ENCODE data around the gene EXTL2. TPM values are rescaled to one million over a fixed set of nuclear protein-coding genes. Genes with fewer than 3 reads are reported as not detected.

EXTL2 gene
- total and polyA plus RNA-seq, 4 donors = 3.6 to 8.7 (median 7.6) TPM

GRCh38 chr1:100834777-100835660 lies 59.6 kb downstream of the EXTL2 start:
- Histone ChIP-seq H3K4me1 (ENCODE audit: control insufficient read depth in 4 of 4, insufficient read depth in 4 of 4, low read length in 3 of 4) (no peaks in the 10 kb centered on the region), H3K9ac (ENCODE audit: low read depth in 1 of 2, low read length in 2 of 2) (no peak overlapping the region), H3K27me3 (ENCODE audit: control insufficient read depth in 4 of 4, insufficient read depth in 4 of 4, low read length in 3 of 4) (no peaks in the 10 kb centered on the region), H3K4me3 (ENCODE audit: low read depth in 1 of 3, low read length in 3 of 3) (no peak overlapping the region), H3K9me3 (ENCODE audit: control insufficient read depth in 4 of 4, low read length in 3 of 4) (no peaks in the 10 kb centered on the region), H3K27ac (ENCODE audit: low read depth in 1 of 2, low read length in 2 of 2) (no peak overlapping the region), H3K36me3 (ENCODE audit: control insufficient read depth in 4 of 4, insufficient read depth in 3 of 4, low read depth in 1 of 4, low read length in 3 of 4) (no peaks in the 10 kb centered on the region)
- 84% methylated on average over 6 of the region's 6 CpGs for WGBS
- TF ChIP-seq TAF1 (conservative IDR thresholded peaks at IDR 0.05) (no peak), RAD21 (IDR thresholded peaks at IDR 0.05) (peak; percentile 41 to 72), CTCF (IDR thresholded peaks at IDR 0.05; ENCODE audit: low read depth, low read length, missing input control) (peak; percentile 30), ZBTB33 (IDR thresholded peaks at IDR 0.05) (no peak), HNF4G (IDR thresholded peaks at IDR 0.05) (no peak), JUND (IDR thresholded peaks at IDR 0.05) (no peak)
- DNase-seq (ENCODE audit: low spot score) = no peak

GRCh38 chr1:100832694-100833428 lies 61.8 kb downstream of the EXTL2 start:
- Histone ChIP-seq H3K9ac (ENCODE audit: low read depth in 1 of 2, low read length in 2 of 2) (no peak overlapping the region), H3K4me3 (ENCODE audit: low read depth in 1 of 3, low read length in 3 of 3) (no peak overlapping the region), H3K36me3 (ENCODE audit: control insufficient read depth in 4 of 4, insufficient read depth in 3 of 4, low read depth in 1 of 4, low read length in 3 of 4) (no peaks in the 10 kb centered on the region), H3K27ac (ENCODE audit: low read depth in 1 of 2, low read length in 2 of 2) (no peak overlapping the region), H3K4me1 (ENCODE audit: control insufficient read depth in 4 of 4, insufficient read depth in 4 of 4, low read length in 3 of 4) (no peaks in the 10 kb centered on the region), H3K9me3 (ENCODE audit: control insufficient read depth in 4 of 4, low read length in 3 of 4) (no peaks in the 10 kb centered on the region), H3K27me3 (ENCODE audit: control insufficient read depth in 4 of 4, insufficient read depth in 4 of 4, low read length in 3 of 4) (no peaks in the 10 kb centered on the region)
- TF ChIP-seq MAX (IDR thresholded peaks at IDR 0.05) (no peak), RAD21 (IDR thresholded peaks at IDR 0.05) (no peak), RXRA (IDR thresholded peaks at IDR 0.05) (no peak), HNF4A (conservative IDR thresholded peaks at IDR 0.05) (no peak), JUND (IDR thresholded peaks at IDR 0.05) (no peak), FOXA2 (IDR thresholded peaks at IDR 0.05) (no peak), HNF4G (IDR thresholded peaks at IDR 0.05) (no peak), EGR1 (IDR thresholded peaks at IDR 0.05; ENCODE audit: low read depth in 2 of 2) (no peak), REST (IDR thresholded peaks at IDR 0.05) (no peak), SP1 (IDR thresholded peaks at IDR 0.05) (no peak), YY1 (IDR thresholded peaks at IDR 0.05) (no peak), ATF3 (IDR thresholded peaks at IDR 0.05) (no peak), TAF1 (conservative IDR thresholded peaks at IDR 0.05) (no peak), ZBTB33 (IDR thresholded peaks at IDR 0.05) (no peak), FOXA1 (IDR thresholded peaks at IDR 0.05) (no peak), GABPA (IDR thresholded peaks at IDR 0.05 in 1 of 2, conservative IDR thresholded peaks at IDR 0.05 in 1 of 2) (no peak)
- WGBS = 84% methylated on average over 6 of the region's 6 CpGs
- DNase-seq (ENCODE audit: low spot score) = no peak

Data from liver (tissue), 9 donors.